Brain microvascular endothelial cell (primary cell): ENCODE results near the gene TUBGCP6.

Experiments used
- DNase-seq: peaks from one replicate; pipeline ENCODE4 v3.0.0-alpha.2; 2020
- H3K27ac ChIP-seq: fragments of 250-450 bp; sonication (Bioruptor Pico); 2 replicates; pipeline ENCODE4 v1.5.1; 2020; ENCODE audit warnings: mild to moderate bottlenecking, moderate library complexity
- H3K27me3 ChIP-seq: fragments of 250-450 bp; sonication (Bioruptor Pico); replicated peaks from 2 replicates; pipeline ENCODE4 v1.5.1; 2020; ENCODE audit warnings: mild to moderate bottlenecking
- H3K36me3 ChIP-seq: fragments of 250-450 bp; sonication (Bioruptor Pico); replicated peaks from 2 replicates; pipeline ENCODE4 v1.5.1; 2020; ENCODE audit warnings: mild to moderate bottlenecking
- H3K4me3 ChIP-seq: 2 replicates; pipeline ENCODE4 v1.5.1; 2011; ENCODE audit warnings: low read depth, mild to moderate bottlenecking, control low read depth, low read length, moderate library complexity
- in situ Hi-C: cut with HindIII; loops from 2 replicates; pipeline ENCODE4 v1.10.0; 2017; ENCODE audit warnings: low sequenced_read_pairs, low pct_ligation_motif_present
- TF ChIP-seq, protein P1 (sequence below): IDR thresholded peaks from 2 replicates; pipeline ENCODE4 v1.5.1; 2011; ENCODE audit warnings: low read depth, mild to moderate bottlenecking, moderate library complexity, low read length, control low read depth, inconsistent platforms; ENCODE audit errors: missing control alignments

TUBGCP6 gene

DNA sequence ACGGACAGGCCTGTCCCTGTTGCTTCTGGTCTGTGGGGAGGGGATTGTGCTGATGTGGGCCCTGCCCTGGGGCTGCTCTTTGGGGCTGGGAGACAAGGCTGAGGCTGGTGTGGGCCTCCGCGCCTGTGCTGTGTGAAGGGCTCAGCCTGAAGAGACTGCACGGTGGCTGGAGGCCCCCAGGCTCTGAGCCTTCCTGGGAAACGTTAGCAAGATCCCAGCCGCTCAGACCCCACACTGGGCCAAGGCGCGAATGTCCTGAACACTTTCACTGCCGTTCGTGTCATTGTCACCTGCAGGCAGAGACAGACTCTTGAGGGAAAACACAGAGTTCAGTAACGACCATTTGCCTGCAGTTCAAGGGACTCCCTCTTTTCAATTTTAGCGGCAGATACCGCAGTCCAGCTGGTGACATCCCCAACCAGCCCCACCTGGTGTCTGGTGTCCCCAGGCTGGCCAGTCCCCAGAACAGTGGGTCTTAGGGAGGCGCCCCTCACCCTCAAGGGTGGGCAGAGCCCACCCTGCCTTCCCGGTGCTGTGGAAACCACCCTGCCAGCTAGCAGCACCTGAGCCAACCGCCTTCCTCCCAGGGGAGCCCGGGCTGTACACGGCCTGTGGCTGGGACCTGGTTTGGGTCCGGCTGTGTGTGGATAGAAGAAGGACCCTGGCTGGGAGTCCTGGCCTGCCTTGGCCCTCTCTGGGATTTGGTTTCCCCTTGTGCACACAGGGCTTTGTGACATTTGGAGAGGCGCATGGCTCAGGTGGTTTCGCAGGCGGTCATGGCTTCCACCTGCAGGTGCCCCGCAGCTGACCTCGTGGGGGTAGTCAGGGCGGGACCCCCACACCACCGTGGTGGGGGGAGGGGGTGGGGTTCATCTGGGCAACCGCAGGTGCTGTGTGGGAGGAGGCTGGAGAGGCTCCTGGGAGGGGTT, 68.6 kb downstream of the TUBGCP6 start:
- no peak for DNase-seq
- Histone ChIP-seq H3K36me3 (no peaks in the 10 kb centered on the region), H3K27me3 (no peaks in the 10 kb centered on the region), H3K4me3 (no peak overlapping the region), H3K27ac (no peak overlapping the region)
- in situ Hi-C loops = no loop called here
- TF ChIP-seq, protein P1, sequence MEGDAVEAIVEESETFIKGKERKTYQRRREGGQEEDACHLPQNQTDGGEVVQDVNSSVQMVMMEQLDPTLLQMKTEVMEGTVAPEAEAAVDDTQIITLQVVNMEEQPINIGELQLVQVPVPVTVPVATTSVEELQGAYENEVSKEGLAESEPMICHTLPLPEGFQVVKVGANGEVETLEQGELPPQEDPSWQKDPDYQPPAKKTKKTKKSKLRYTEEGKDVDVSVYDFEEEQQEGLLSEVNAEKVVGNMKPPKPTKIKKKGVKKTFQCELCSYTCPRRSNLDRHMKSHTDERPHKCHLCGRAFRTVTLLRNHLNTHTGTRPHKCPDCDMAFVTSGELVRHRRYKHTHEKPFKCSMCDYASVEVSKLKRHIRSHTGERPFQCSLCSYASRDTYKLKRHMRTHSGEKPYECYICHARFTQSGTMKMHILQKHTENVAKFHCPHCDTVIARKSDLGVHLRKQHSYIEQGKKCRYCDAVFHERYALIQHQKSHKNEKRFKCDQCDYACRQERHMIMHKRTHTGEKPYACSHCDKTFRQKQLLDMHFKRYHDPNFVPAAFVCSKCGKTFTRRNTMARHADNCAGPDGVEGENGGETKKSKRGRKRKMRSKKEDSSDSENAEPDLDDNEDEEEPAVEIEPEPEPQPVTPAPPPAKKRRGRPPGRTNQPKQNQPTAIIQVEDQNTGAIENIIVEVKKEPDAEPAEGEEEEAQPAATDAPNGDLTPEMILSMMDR = no peak

DNA sequence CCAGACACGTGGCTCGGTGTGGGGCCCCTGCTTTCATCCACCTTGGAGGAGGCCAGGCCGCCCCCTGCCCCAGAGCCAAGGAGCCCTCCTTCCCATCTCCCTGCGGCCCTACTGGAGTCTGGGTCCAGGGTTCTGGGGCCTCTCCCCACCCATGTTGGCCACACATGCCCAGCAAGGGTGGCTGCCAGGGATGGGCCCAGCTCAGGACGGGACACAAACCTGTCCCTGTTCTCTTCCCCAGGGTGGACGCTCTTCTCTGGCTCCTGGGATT, 69.7 kb downstream of the TUBGCP6 start:
- Histone ChIP-seq H3K27me3 (no peaks in the 10 kb centered on the region), H3K36me3 (no peaks in the 10 kb centered on the region), H3K4me3 (no peak overlapping the region), H3K27ac (no peak overlapping the region)
- no peak for DNase-seq
- in situ Hi-C loops = no loop called here
- TF ChIP-seq, protein P1 = no peak

DNA sequence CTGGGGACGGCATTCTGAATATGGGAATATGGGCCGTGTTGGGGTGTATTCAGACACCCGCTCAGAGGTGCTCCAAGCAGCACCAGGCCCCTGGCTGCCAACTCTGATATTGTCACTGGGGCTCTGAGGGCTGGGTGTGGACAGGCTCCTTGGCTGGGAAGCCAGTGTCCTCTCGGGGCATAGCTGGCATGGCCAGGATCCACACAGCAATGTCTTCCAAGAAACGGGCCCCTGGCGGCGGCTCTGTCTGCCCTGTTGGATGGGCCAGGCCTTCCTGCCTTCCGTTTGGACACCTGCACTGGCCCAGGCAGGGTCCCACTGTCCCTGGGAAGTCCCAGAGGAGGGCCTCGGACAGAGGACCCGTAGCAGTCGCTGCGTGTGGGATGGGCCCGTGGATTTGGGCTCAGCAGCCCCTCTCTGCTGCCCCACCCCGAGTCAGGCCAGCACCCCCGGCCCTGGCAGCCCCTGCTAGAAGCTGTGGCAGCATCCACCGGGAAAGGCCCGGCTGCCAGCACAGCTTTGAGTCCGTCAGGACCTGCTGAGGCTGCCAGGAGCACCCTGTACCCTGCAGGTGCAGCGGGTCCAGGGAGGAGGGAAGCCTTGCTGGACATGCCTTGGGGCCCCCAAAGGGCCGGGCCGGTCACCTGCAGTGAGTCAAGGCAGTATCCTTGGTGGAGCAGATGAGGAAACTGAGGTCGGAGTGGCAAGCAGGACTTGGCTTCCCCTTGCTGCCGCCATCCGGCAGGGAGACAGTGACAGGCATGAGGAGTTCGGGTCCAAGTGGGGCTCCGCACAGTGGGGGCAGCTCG, 70.2 kb downstream of the TUBGCP6 start:
- Histone ChIP-seq H3K27me3 (no peaks in the 10 kb centered on the region), H3K27ac (no peak overlapping the region), H3K36me3 (no peaks in the 10 kb centered on the region), H3K4me3 (no peak overlapping the region)
- TF ChIP-seq, protein P1 = no peak
- no peak for DNase-seq
- in situ Hi-C loops = no loop called here

DNA sequence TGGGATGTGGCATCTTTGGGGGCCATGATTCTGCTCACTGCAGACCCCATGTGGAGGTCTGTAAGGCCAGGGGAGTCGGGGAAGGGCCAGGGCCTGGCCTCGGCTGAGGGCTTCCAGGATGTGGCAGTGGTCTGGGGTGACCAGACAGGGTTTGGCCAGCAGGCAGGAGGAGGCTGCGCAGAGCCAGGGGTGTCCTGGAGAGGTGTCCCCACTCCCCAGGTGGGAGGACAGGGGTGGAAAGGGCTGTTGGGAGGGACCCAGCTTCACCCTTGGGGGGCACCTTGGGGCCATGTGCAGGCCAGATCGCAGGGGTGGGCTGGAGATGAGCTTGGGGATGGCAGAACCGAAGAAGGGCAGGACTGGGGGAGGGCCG, 70.9 kb downstream of the TUBGCP6 start:
- Histone ChIP-seq H3K4me3 (no peak overlapping the region), H3K36me3 (no peaks in the 10 kb centered on the region), H3K27me3 (no peaks in the 10 kb centered on the region), H3K27ac (no peak overlapping the region)
- TF ChIP-seq, protein P1 = no peak
- in situ Hi-C loops = no loop called here
- no peak for DNase-seq

DNA sequence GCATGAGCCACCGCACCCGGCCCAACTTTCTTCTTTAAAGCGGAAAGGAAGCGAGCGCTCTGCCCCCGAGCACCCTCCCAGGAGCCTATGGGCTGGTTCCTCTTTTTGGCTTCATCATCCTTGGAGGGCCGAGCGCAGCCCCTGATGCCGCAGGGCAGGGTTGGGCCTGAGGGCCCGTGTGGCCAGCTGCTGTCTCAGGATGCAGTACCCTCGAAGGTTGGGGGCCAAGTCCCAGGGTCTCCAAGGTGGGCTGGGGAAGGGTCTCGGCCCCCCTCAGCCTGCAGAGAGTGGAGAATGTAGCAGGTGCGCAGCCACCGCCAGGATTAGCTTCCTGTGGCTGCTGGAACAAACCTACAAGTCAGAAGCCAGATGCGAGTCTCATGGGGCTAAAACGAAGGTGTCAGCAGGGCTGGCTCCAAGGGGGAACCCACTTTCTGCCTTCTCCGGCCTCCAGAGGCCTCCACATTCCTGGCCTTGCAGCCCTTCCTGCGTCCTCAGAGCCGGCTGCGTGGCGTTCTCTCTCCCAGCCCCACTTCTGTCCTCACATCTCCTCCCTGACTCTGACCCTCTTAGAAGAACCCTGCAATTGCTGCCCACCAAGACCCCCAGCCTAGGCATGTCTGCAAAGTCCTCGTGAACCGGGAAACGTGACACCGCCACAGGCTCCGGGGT, 71.4 kb downstream of the TUBGCP6 start:
- H3K27me3 ChIP-seq = no peaks in the 10 kb centered on the region
- TF ChIP-seq, protein P1 = no peak
- H3K27ac ChIP-seq = no peak overlapping the region
- no peaks in the 10 kb centered on the region for H3K36me3 ChIP-seq
- DNase-seq = no peak
- in situ Hi-C loops = no loop called here
- H3K4me3 ChIP-seq = no peak overlapping the region
